ENCODE measurements around the gene GPR62. TPM values are rescaled to one million over a fixed set of nuclear protein-coding genes. Genes with fewer than 3 reads are reported as not detected.

GPR62 gene
- total and polyA plus RNA-seq, 2 of the 8 experiments (the other 6 are each of a cell fraction or from before 2014, with no cell fraction given), result 0.22 to 0.29 TPM

DNA sequence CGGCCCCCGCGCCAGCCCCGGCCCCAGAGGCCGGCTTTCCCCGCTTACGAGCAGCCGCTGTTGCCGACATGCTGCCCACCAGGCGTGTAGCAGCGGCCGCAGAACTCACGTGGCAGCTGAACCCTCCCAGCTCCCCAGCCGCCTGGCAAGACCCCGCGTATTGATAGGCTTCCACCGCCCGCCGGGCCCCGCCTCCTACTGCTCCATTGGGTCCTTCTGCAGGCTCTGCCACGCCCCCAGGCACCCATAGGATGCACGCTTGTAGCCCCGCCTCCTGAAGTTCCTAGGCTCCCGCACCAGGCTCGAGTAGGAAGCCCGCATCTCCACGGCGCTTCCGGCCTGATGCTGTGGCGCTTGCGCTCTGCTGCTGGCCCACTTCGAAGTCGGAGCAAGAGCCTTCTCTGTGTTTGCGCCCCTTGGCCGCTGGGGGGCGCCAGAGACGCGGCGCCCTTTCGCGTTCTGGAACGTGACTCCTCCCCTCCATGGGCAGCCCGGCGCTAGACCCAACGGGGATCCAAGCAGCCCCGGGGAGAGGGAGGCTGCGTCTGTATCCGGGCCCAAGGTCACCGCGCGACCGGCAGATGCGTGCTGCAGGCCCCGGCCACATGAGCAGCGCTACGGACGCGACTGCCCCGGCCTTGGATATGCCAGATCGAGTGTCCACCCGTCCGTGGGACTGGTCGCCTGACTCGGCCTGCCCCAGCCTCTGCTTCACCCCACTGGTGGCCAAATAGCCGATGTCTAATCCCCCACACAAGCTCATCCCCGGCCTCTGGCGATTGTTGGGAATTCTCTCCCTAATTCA lies 13.2 kb upstream of the GPR62 start, which contains the start of the genes PARP3 and RRP9 (continued):
- TF ChIP-seq TBP (IDR thresholded peaks at IDR 0.05; ENCODE audit: low read depth, low read length) (peak; percentile 53; the same call in 1 of the 2 replicates), EZH2 (IDR thresholded peaks at IDR 0.05; ENCODE audit: low read depth, low read length, severe bottlenecking) (no peak), POLR2A (IDR thresholded peaks at IDR 0.05; ENCODE audit: control extremely low read depth in 1 of 2, low read depth in 2 of 2, low read length in 2 of 2) (peak in 1 of 2 experiments; percentile 71; a peak in 1 of 3 replicates), HDAC6 (IDR thresholded peaks at IDR 0.05; ENCODE audit: low read depth, low read length) (peak; percentile 63), KDM5A (IDR thresholded peaks at IDR 0.05; ENCODE audit: low read length) (no peak), FOSL1 (IDR thresholded peaks at IDR 0.05; ENCODE audit: insufficient read depth, low read depth, low read length) (no peak), SUZ12 (IDR thresholded peaks at IDR 0.05; ENCODE audit: low read length) (no peak), SIX5 (IDR thresholded peaks at IDR 0.05; ENCODE audit: low read depth, low read length) (no peak)
- TF ChIP-seq, protein P1, sequence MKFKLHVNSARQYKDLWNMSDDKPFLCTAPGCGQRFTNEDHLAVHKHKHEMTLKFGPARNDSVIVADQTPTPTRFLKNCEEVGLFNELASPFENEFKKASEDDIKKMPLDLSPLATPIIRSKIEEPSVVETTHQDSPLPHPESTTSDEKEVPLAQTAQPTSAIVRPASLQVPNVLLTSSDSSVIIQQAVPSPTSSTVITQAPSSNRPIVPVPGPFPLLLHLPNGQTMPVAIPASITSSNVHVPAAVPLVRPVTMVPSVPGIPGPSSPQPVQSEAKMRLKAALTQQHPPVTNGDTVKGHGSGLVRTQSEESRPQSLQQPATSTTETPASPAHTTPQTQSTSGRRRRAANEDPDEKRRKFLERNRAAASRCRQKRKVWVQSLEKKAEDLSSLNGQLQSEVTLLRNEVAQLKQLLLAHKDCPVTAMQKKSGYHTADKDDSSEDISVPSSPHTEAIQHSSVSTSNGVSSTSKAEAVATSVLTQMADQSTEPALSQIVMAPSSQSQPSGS (IDR thresholded peaks at IDR 0.05; ENCODE audit: low read length), result no peak

All from H1 (cell line).